Measurements from ENCODE around the gene PTPRU.

The PTPRU gene

GRCh38 chr1:29284961-29285560, 48.7 kb downstream of the PTPRU start:
- H3K9ac ChIP-seq: no peak overlapping the region
- H3K27me3 ChIP-seq (ENCODE audit: control insufficient read depth, insufficient read depth, low read length): no peaks in the 10 kb centered on the region
- H3K4me1 ChIP-seq: no peaks in the 10 kb centered on the region
- H3K9me3 ChIP-seq (ENCODE audit: control insufficient read depth, low read length): no peaks in the 10 kb centered on the region
- H2AFZ ChIP-seq: no peak overlapping the region
- no peak for TF ChIP-seq CTCF (IDR thresholded peaks at IDR 0.05)
- no peak overlapping the region for H3K4me2 ChIP-seq (ENCODE audit: low read length)
- H3K79me2 ChIP-seq: no peaks in the 10 kb centered on the region
- H3K36me3 ChIP-seq (ENCODE audit: control insufficient read depth, insufficient read depth, low read length): no peaks in the 10 kb centered on the region
- H3K27ac ChIP-seq: no peak overlapping the region
- H3K4me3 ChIP-seq (ENCODE audit: low read depth, low read length): no peak overlapping the region

- no peak overlapping the region for H3K27ac ChIP-seq
- no peak overlapping the region for H2AFZ ChIP-seq
- H3K9me3 ChIP-seq (ENCODE audit: control insufficient read depth, low read length): no peaks in the 10 kb centered on the region
- H3K9ac ChIP-seq: no peak overlapping the region
- H3K4me3 ChIP-seq (ENCODE audit: low read depth, low read length): no peak overlapping the region
- no peak overlapping the region for H3K4me2 ChIP-seq (ENCODE audit: low read length)
- H3K36me3 ChIP-seq (ENCODE audit: control insufficient read depth, insufficient read depth, low read length): no peaks in the 10 kb centered on the region
- TF ChIP-seq CTCF (IDR thresholded peaks at IDR 0.05): no peak
- no peaks in the 10 kb centered on the region for H3K27me3 ChIP-seq (ENCODE audit: control insufficient read depth, insufficient read depth, low read length)
- no peaks in the 10 kb centered on the region for H3K79me2 ChIP-seq
- H3K4me1 ChIP-seq: no peaks in the 10 kb centered on the region
Observed at GRCh38 chr1:29285771-29286170, 49.4 kb downstream of the PTPRU start.

GRCh38 chr1:29286194-29286767, 50.0 kb downstream of the PTPRU start:
- Histone ChIP-seq H3K4me2 (ENCODE audit: low read length) (no peak overlapping the region), H3K4me1 (no peaks in the 10 kb centered on the region), H3K36me3 (ENCODE audit: control insufficient read depth, insufficient read depth, low read length) (no peaks in the 10 kb centered on the region), H2AFZ (no peak overlapping the region), H3K79me2 (no peaks in the 10 kb centered on the region), H3K9ac (no peak overlapping the region), H3K4me3 (ENCODE audit: low read depth, low read length) (no peak overlapping the region), H3K9me3 (ENCODE audit: control insufficient read depth, low read length) (no peaks in the 10 kb centered on the region), H3K27me3 (ENCODE audit: control insufficient read depth, insufficient read depth, low read length) (no peaks in the 10 kb centered on the region), H3K27ac (no peak overlapping the region)
- no peak for TF ChIP-seq CTCF (IDR thresholded peaks at IDR 0.05)

- Histone ChIP-seq H3K79me2 (no peaks in the 10 kb centered on the region), H3K9ac (no peak overlapping the region), H3K4me1 (no peaks in the 10 kb centered on the region), H3K36me3 (ENCODE audit: control insufficient read depth, insufficient read depth, low read length) (no peaks in the 10 kb centered on the region), H3K4me3 (ENCODE audit: low read depth, low read length) (no peak overlapping the region), H2AFZ (no peak overlapping the region), H3K27ac (no peak overlapping the region), H3K9me3 (ENCODE audit: control insufficient read depth, low read length) (no peaks in the 10 kb centered on the region), H3K4me2 (ENCODE audit: low read length) (no peak overlapping the region), H3K27me3 (ENCODE audit: control insufficient read depth, insufficient read depth, low read length) (no peaks in the 10 kb centered on the region)
- no peak for TF ChIP-seq CTCF (IDR thresholded peaks at IDR 0.05)
Observed at GRCh38 chr1:29289493-29289892, 53.2 kb downstream of the PTPRU start.

GRCh38 chr1:29290414-29290985, 54.2 kb downstream of the PTPRU start:
- H3K27me3 ChIP-seq (ENCODE audit: control insufficient read depth, insufficient read depth, low read length): no peaks in the 10 kb centered on the region
- TF ChIP-seq CTCF (IDR thresholded peaks at IDR 0.05): no peak
- no peaks in the 10 kb centered on the region for H3K36me3 ChIP-seq (ENCODE audit: control insufficient read depth, insufficient read depth, low read length)

More at GRCh38 chr1:29290414-29290985, 54.2 kb downstream of the PTPRU start:
- H3K9me3 ChIP-seq (ENCODE audit: control insufficient read depth, low read length): no peaks in the 10 kb centered on the region
- no peak overlapping the region for H3K9ac ChIP-seq
- no peak overlapping the region for H3K4me3 ChIP-seq (ENCODE audit: low read depth, low read length)
- H3K4me2 ChIP-seq (ENCODE audit: low read length): no peak overlapping the region
- H3K27ac ChIP-seq: no peak overlapping the region
- no peaks in the 10 kb centered on the region for H3K79me2 ChIP-seq
- H3K4me1 ChIP-seq: no peaks in the 10 kb centered on the region
- no peak overlapping the region for H2AFZ ChIP-seq

Data from parathyroid adenoma (tissue), 2 donors.